Left lobe of liver (tissue), 2 donors: Measurements from ENCODE around the gene MROH7. TPM values are rescaled to one million over a fixed set of nuclear protein-coding genes. Genes with fewer than 3 reads are reported as not detected.

ENCODE experiments used
- ATAC-seq: fragments of 200-7000 bp; cut with Tn5 transposase; one replicate; pipeline ENCODE4 v1.9.1; 2020; ENCODE audit warnings: mild to moderate bottlenecking, moderate library complexity
- DNase-seq: peaks from one replicate; pipeline ENCODE4 v3.0.0-alpha.2; 2020; ENCODE audit warnings: low spot score
- total RNA-seq: library from RNA; stranded (reverse); gene quantifications from one replicate; pipeline ENCODE4 v1.2.1, GENCODE V29; 2021
- donor health status: DM: no; HTN: no; CAD: no; lungs with moderate emphysema.
- donor health status: DM: no; HTN: yes; CAD: no.

The MROH7 gene
- total RNA-seq, 1 donor from 2014 or later = 2.3 TPM

- peak; percentile 81 for ATAC-seq
- DNase-seq = peak; percentile 90
Measured at GRCh38 chr1:54649130-54649898, 7.7 kb downstream of the MROH7 start.

- no peak for DNase-seq
- ATAC-seq = no peak
Measured at GRCh38 chr1:54649921-54650320, 8.3 kb downstream of the MROH7 start.

GRCh38 chr1:54650417-54650816 lies 8.8 kb downstream of the MROH7 start:
- no peak for DNase-seq
- no peak for ATAC-seq

- DNase-seq (peak; percentile 56), ATAC-seq (peak; percentile 71)
Measured at GRCh38 chr1:54651608-54652007, 10.0 kb downstream of the MROH7 start.

GRCh38 chr1:54652168-54652567 lies 10.6 kb downstream of the MROH7 start:
- peak; percentile 52 for DNase-seq
- ATAC-seq = peak; percentile 42

GRCh38 chr1:54653036-54653435 lies 11.4 kb downstream of the MROH7 start:
- ATAC-seq (no peak), DNase-seq (no peak)

- DNase-seq (no peak), ATAC-seq (peak; percentile 73)
Measured at GRCh38 chr1:54658164-54658913, 16.8 kb downstream of the MROH7 start.

- DNase-seq (no peak), ATAC-seq (no peak)
Measured at GRCh38 chr1:54663725-54664124, 22.1 kb downstream of the MROH7 start.

- DNase-seq = no peak
- ATAC-seq = no peak
Measured at GRCh38 chr1:54664364-54664763, 22.8 kb downstream of the MROH7 start.

GRCh38 chr1:54665852-54666251 lies 24.3 kb downstream of the MROH7 start:
- ATAC-seq (no peak), DNase-seq (no peak)

- DNase-seq = no peak
- no peak for ATAC-seq
Measured at GRCh38 chr1:54666333-54666732, 24.7 kb downstream of the MROH7 start.

GRCh38 chr1:54667797-54668196 lies 26.2 kb downstream of the MROH7 start:
- ATAC-seq = no peak
- no peak for DNase-seq

- DNase-seq (no peak), ATAC-seq (no peak)
Measured at GRCh38 chr1:54668567-54668966, 27.0 kb downstream of the MROH7 start.

GRCh38 chr1:54671985-54672608 lies 30.5 kb downstream of the MROH7 start:
- peak; percentile 96 for ATAC-seq
- DNase-seq = peak; percentile 62

GRCh38 chr1:54678776-54679643 lies 37.4 kb downstream of the MROH7 start:
- no peak for ATAC-seq
- no peak for DNase-seq

- DNase-seq = no peak
- no peak for ATAC-seq
Measured at GRCh38 chr1:54679706-54680105, 38.1 kb downstream of the MROH7 start.

- ATAC-seq (no peak), DNase-seq (no peak)
Measured at GRCh38 chr1:54680387-54680786, 38.8 kb downstream of the MROH7 start.

GRCh38 chr1:54681358-54681757 lies 39.8 kb downstream of the MROH7 start:
- ATAC-seq (no peak), DNase-seq (no peak)

GRCh38 chr1:54683453-54683852 lies 41.9 kb downstream of the MROH7 start:
- ATAC-seq (no peak), DNase-seq (no peak)

- ATAC-seq (peak; percentile 87), DNase-seq (peak; percentile 49)
Measured at GRCh38 chr1:54685335-54685905, 43.8 kb downstream of the MROH7 start.
